Stimulated activated CD4-positive, alpha-beta T cell treated with anti-CD3 and anti-CD28 coated beads, Interleukin-2, amount 100 ng/mL, for 4 hours (primary cell): ENCODE measurements around the gene DYNC1LI2.

Experiments used
- DNase-seq: peaks from one replicate; pipeline ENCODE4 v3.0.0-alpha.2; 2020; ENCODE audit warnings: low read depth

The DYNC1LI2 gene

GRCh38 chr16:66740010-66740409 lies 11.4 kb downstream of the DYNC1LI2 start:
- DNase-seq = no peak

DNA sequence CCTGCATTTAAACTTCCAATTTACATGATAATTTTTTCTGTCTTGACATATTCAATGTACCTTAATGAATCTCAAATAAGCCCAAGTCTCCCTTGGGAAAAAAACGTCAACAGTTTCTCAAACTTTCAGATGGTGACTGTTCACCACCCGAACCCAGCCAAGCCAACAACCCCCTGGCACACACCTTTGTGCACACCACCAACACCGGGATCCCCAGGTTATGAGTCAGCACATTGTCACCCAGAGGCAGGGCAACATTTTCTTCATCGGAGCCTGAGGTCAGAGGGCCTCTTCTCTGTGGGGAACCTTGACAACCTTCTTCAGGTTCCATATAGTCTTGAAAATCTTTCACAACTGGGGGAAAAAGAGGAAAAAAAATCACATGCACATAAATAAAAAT lies 15.5 kb downstream of the DYNC1LI2 start:
- no peak for DNase-seq

DNA sequence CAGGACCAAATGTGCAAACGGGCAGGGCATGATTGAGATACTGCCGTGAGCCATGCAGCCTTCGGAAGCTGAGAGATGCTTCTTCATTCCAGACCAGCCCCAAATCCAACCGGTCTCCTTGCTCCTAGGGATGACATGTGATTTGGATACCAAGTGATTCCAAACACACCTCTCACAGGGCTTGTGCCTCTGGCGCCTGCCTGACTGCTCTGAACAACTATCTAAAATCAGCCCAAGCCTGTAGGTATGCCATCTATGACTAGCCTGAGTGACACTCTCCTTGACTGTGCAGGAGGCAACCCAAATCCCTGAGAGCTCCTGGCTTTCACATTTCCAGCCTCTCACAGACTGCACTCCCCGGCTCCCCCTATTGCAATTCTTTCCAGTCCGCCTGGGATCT lies 20.3 kb downstream of the DYNC1LI2 start:
- DNase-seq = no peak

- no peak for DNase-seq
Measured at GRCh38 chr16:66728804-66729203, 22.6 kb downstream of the DYNC1LI2 start.

- DNase-seq = no peak
Measured at GRCh38 chr16:66728117-66728787, 23.2 kb downstream of the DYNC1LI2 start.

DNA sequence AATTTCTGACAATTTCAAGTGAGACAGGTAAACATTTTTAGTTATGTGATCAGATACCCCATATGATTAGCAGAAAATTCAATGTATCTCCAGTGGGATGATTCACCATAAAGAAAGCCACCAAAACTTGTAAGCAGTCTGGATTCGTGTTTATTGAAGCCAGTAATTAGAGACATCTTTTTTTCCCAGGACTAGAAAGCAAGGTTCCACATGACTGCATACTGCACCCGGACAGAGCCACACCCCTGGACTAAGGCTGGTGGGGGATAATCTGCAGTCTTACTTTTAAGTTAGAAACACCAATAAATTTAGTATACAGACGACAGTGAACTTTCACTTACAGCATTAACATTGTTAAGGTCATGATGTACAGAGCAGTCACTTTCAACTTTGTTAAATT lies 30.6 kb downstream of the DYNC1LI2 start:
- no peak for DNase-seq

DNA sequence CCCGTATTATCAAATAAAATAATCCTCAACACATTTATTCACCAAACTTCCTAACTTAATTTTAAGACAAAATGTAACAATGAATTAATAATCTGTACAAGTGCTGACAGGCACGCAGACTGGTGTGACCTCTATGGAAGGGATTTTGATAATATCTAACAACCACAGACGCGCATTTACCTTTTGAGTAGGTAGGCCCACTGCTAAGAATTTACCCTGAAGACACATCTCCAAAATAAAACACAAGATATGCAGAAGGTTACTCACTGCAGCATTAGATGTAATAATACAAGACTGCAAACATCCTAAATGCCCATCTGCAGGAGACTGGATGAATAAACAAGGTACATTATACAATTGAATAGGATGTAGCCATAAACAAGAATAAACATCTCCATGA lies 32.2 kb downstream of the DYNC1LI2 start:
- no peak for DNase-seq

GRCh38 chr16:66717776-66718175 lies 33.6 kb downstream of the DYNC1LI2 start:
- no peak for DNase-seq

DNA sequence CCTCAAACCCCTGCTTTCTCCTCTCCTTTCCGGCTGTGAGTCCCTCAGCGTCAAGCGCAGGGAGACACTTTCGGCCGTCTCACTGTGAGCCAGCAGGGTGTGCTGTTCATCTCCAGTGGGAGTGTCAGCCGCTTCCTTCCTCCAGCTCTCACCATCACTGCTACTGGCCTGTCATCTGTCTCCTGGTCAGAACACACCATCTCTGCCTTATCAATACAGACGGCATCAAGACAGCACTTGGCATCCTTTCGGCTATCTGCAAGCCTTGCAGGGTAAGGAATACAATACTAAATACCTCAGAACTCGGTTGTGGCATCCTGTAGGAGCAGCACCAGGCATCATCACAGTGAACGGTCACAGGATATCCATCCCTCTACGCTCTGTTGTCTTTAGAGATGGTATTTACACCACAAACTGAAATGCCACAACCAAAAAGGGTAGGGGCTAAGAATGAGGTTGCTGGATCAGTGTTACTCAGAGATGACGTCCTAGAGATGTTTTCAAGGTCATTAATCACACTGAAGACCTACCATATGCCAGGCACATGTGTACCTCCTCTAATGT lies 34.2 kb downstream of the DYNC1LI2 start:
- no peak for DNase-seq

DNA sequence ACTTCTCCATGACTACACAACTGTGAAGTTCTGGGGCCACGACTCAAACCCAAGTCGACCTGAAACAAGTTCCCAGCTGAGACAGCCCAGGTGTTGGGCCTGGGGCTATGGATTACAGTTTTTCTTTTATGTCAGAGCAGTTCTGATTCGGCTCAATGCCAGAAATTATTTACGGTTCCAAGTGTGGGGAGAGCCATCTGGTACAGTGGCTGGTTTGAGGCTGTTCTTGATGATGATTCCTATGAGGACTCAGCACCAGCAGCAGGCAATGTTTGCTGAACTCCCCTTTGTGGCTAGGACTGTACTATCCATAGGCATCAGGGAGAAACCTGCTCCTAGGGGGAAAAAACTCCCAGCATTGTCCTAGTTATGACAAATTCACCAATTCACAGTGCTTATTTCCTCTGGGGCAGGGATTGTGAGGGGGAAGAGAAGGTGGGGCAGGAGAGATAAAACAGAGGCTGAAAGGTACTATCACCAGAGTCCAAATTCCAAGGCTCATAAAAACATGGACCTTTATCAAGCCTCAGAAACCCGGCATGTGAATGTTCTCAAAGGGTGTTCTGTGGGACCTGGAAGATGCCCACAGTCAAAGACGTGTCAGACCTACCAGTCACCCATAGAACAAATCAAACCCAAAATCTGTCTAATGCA lies 36.6 kb downstream of the DYNC1LI2 start:
- no peak for DNase-seq

- DNase-seq = no peak
Measured at GRCh38 chr16:66714062-66714461, 37.3 kb downstream of the DYNC1LI2 start.

DNA sequence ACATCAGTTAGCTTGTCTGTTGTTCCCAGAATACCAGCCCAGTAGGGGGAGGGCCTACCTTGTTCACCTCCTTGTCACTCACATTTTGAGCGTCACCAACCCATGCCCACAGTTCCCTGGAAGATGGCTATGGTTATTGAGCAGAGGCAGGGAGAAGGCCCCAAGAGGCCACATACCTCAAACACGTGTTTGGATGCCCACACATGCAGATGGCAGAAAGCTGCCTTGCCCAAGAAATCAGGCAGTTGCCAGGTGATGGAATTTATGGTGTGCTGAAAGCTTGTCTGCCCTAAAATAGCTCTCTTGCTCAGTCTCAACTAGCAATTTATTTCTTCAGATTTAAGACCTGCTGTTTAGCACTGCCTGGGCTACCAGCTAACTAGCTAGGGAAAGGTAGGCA lies 38.3 kb downstream of the DYNC1LI2 start:
- no peak for DNase-seq

GRCh38 chr16:66712512-66712911 lies 38.9 kb downstream of the DYNC1LI2 start:
- DNase-seq = no peak

GRCh38 chr16:66711581-66711980 lies 39.8 kb downstream of the DYNC1LI2 start:
- no peak for DNase-seq

DNA sequence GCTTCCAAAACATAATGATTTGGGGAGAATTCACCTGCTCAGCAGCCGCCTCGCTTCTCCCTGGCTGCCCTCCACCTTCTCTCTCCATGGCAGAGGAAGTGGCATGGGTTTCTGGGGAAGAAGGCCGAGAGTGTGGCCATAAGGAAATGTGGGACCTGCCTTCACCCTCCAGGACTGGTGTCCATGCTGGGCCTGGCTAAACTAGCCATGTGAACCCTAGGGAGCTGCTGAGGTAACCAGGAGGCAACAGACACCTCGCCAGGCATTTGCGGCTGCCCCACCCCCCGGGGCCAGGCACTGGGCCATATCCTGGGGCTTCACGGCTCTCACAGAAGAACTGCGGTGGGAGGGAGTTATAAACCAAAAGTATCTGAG lies 44.9 kb downstream of the DYNC1LI2 start:
- DNase-seq = no peak

- DNase-seq = no peak
Measured at GRCh38 chr16:66705790-66706505, 45.5 kb downstream of the DYNC1LI2 start.

DNA sequence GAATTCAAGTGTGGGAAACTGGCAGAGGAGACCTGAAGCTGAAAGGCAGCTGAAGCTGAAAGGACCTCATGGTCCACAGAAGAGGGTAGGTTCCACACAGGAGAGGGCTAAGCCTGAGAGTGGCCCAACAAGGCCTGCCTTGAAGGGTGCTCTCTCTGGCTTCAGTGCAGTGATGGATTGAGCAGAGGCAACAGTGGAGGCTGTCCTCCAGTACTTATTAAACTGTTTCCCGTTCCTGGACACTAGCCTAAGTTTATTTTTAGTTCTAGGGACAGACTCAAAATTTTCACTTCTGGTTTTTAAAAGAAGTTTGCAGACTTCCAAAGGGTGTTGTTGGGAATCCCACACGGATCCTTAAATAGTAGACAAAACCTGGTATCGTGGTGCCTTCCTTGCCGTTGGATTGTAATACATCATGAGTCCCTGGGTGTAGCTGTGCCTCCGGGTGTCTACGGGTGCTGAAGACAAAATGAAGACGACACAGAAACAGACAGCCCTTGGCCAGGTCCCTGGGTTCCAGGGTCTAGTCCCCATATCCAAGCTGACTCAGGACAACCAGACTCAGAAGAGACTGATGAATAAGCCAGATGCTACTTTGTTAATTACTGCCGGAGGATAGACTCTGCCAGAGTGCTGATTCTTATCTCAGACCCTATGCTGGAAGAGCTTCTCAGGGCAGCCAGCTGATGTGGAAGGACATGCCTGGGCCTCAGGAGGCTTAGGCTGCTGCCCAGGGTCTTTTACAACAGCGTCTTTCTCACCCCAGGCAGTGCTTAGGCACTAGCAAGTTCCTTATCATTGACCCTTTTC lies 47.8 kb downstream of the DYNC1LI2 start:
- DNase-seq = no peak

DNA sequence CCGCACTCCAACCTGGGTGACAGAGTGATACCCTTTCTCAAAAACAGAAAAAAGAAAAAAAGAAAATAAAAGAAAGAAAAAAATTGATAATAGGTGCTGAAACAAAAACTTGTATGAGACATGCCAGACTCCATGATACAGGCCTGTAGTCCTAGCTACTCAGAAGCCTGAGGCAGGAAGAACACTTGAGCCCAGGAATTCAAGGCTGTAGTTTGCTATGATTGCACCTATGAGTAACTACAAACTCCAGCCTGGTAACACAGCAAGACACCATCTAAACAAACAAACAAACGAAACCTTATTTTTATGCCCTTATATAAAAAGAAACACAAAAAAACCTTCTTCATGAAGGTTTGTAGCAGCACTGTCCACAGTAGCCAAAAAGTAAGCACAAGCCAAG lies 49.9 kb downstream of the DYNC1LI2 start:
- no peak for DNase-seq

GRCh38 chr16:66701026-66701425 lies 50.4 kb downstream of the DYNC1LI2 start:
- no peak for DNase-seq

DNA sequence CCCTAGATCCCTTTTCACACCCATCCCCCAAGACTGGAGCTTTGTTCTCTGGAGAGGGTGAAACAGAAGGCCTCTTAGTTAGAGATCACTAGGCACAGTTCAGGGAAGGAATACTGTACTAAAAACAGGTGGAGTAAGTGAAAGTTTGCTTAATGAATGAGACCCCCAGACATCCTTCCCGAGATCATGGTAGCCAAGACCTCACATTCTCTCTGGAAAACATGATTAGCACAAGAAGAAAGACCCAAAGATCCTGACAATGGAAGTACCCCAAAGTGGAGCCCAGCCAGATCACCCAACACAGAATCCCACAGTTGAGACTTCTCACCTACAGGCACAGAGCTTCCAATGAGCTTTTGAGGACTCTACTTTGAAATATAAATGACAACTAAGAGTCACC lies 51.5 kb downstream of the DYNC1LI2 start:
- DNase-seq = no peak

GRCh38 chr16:66698046-66698445 lies 53.4 kb downstream of the DYNC1LI2 start:
- no peak for DNase-seq
